Measurements from ENCODE around the gene ST6GALNAC2.

The ST6GALNAC2 gene

GRCh38 chr17:76557368-76558197 lies 28.1 kb downstream of the ST6GALNAC2 start:
- Histone ChIP-seq H3K27me3 (replicated peaks in 2 of 5; ENCODE audit: control insufficient read depth in 4 of 5, insufficient read depth in 5 of 5, low read length in 4 of 5) (no peaks in the 10 kb centered on the region), H3K27ac (ENCODE audit: insufficient read depth in 1 of 2, low read depth in 1 of 2, low read length in 2 of 2, poor library complexity in 1 of 2, severe bottlenecking in 2 of 2) (peak overlapping the region; percentile 89 to 90), H3K36me3 (ENCODE audit: control insufficient read depth in 4 of 4, insufficient read depth in 4 of 4, low read length in 3 of 4) (peaks cover 9 to 27% (median 12%) of the 10 kb centered on the region in 4 experiments), H3K9me3 (ENCODE audit: control extremely low read depth in 1 of 5, control insufficient read depth in 4 of 5, insufficient read depth in 2 of 5, low read depth in 1 of 5, low read length in 4 of 5) (no peaks in the 10 kb centered on the region), H3K4me3 (ENCODE audit: control insufficient read depth in 1 of 7, extremely low read depth in 1 of 7, insufficient read depth in 4 of 7, low read depth in 2 of 7, low read length in 6 of 7) (peak overlapping the region; percentile 30 to 99 (median 87)), H3K4me1 (ENCODE audit: control extremely low read depth in 1 of 4, control insufficient read depth in 4 of 4, insufficient read depth in 4 of 4, low read length in 3 of 4) (peaks cover 13 to 78% (median 57%) of the 10 kb centered on the region in 4 experiments)
- peak; percentile 98 to 99 (median 98) for DNase-seq
- ChIA-PET POLR2A (interaction anchor here (0.7 to 1.6 kb wide), 9 partner anchors 8 to 53 kb away, joined by 3 to 8 read pairs (median 4); partner anchors contain the start of gene ST6GALNAC2), CTCF (interaction anchor here (0.6 to 7.5 kb wide), 27 partner anchors 8 to 1148 kb away, joined by 3 to 57 read pairs (median 7); partner anchors contain the start of genes AANAT, PRCD and ST6GALNAC2)
- 0% methylated on average over 18 of the region's 55 CpGs for WGBS (ENCODE audit: insufficient coverage)

GRCh38 chr17:76556765-76557367 lies 28.8 kb downstream of the ST6GALNAC2 start:
- ChIA-PET POLR2A (interaction anchor here (0.7 to 1.6 kb wide), 8 partner anchors 9 to 53 kb away, joined by 3 to 8 read pairs (median 4); no protein-coding TSS in a partner anchor), CTCF (interaction anchor here (0.7 to 7.5 kb wide), 19 partner anchors 10 to 157 kb away, joined by 3 to 57 read pairs (median 8); partner anchors contain the start of genes AANAT, PRCD and ST6GALNAC2)
- peaks cover 13 to 76% (median 58%) of the 10 kb centered on the region in 4 experiments for H3K4me1 ChIP-seq (ENCODE audit: control extremely low read depth in 1 of 4, control insufficient read depth in 4 of 4, insufficient read depth in 4 of 4, low read length in 3 of 4)
- H3K9me3 ChIP-seq (ENCODE audit: control extremely low read depth in 1 of 5, control insufficient read depth in 4 of 5, insufficient read depth in 2 of 5, low read depth in 1 of 5, low read length in 4 of 5), result no peaks in the 10 kb centered on the region
- no peaks in the 10 kb centered on the region for H3K27me3 ChIP-seq (replicated peaks in 2 of 5; ENCODE audit: control insufficient read depth in 4 of 5, insufficient read depth in 5 of 5, low read length in 4 of 5)
- H3K4me3 ChIP-seq (ENCODE audit: control insufficient read depth in 1 of 7, extremely low read depth in 1 of 7, insufficient read depth in 4 of 7, low read depth in 2 of 7, low read length in 6 of 7), result peak overlapping the region; percentile 30 to 99 (median 87)
- peaks cover 9 to 22% (median 10%) of the 10 kb centered on the region in 4 experiments for H3K36me3 ChIP-seq (ENCODE audit: control insufficient read depth in 4 of 4, insufficient read depth in 4 of 4, low read length in 3 of 4)
- DNase-seq, result peak in 2 of 3 donors; percentile 71 to 76
- 46% methylated on average over 22 of the region's 30 CpGs for WGBS (ENCODE audit: insufficient coverage)
- peak overlapping the region; percentile 89 to 90 for H3K27ac ChIP-seq (ENCODE audit: insufficient read depth in 1 of 2, low read depth in 1 of 2, low read length in 2 of 2, poor library complexity in 1 of 2, severe bottlenecking in 2 of 2)

GRCh38 chr17:76554131-76554530 lies 31.5 kb downstream of the ST6GALNAC2 start:
- 83% methylated on average over 6 of the region's 6 CpGs for WGBS (ENCODE audit: insufficient coverage)
- CTCF ChIA-PET, result interaction anchor here (1.0 to 6.4 kb wide), 5 partner anchors 9 to 140 kb away, joined by 3 to 63 read pairs (median 4); no protein-coding TSS in a partner anchor
- DNase-seq, result no peak
- POLR2A ChIA-PET, result no interaction called here
- Histone ChIP-seq H3K4me3 (ENCODE audit: control insufficient read depth in 1 of 7, extremely low read depth in 1 of 7, insufficient read depth in 4 of 7, low read depth in 2 of 7, low read length in 6 of 7) (no peak overlapping the region), H3K27me3 (replicated peaks in 2 of 5; ENCODE audit: control insufficient read depth in 4 of 5, insufficient read depth in 5 of 5, low read length in 4 of 5) (no peaks in the 10 kb centered on the region), H3K9me3 (ENCODE audit: control extremely low read depth in 1 of 5, control insufficient read depth in 4 of 5, insufficient read depth in 2 of 5, low read depth in 1 of 5, low read length in 4 of 5) (no peaks in the 10 kb centered on the region), H3K4me1 (ENCODE audit: control extremely low read depth in 1 of 4, control insufficient read depth in 4 of 4, insufficient read depth in 4 of 4, low read length in 3 of 4) (peaks cover 19 to 64% (median 54%) of the 10 kb centered on the region in 4 experiments), H3K27ac (ENCODE audit: insufficient read depth in 1 of 2, low read depth in 1 of 2, low read length in 2 of 2, poor library complexity in 1 of 2, severe bottlenecking in 2 of 2) (peak overlapping the region in 1 of 2 experiments; percentile 54), H3K36me3 (ENCODE audit: control insufficient read depth in 4 of 4, insufficient read depth in 4 of 4, low read length in 3 of 4) (no peaks in the 10 kb centered on the region)

- ChIA-PET POLR2A (interaction anchor here (1.2 kb wide), 1 partner anchor 13 kb away, joined by 3 read pairs; no protein-coding TSS in a partner anchor), CTCF (interaction anchor here (1.2 to 6.4 kb wide), 5 partner anchors 8 to 71 kb away, joined by 3 to 63 read pairs (median 4); partner anchors contain the start of gene PRCD)
- 64% methylated on average over 4 of the region's 8 CpGs for WGBS (ENCODE audit: insufficient coverage)
- peak overlapping the region in 2 of 7 experiments; percentile 3 to 23 for H3K4me3 ChIP-seq (ENCODE audit: control insufficient read depth in 1 of 7, extremely low read depth in 1 of 7, insufficient read depth in 4 of 7, low read depth in 2 of 7, low read length in 6 of 7)
- DNase-seq, result peak; percentile 66 to 96 (median 94)
- peaks cover 14 to 60% (median 52%) of the 10 kb centered on the region in 4 experiments for H3K4me1 ChIP-seq (ENCODE audit: control extremely low read depth in 1 of 4, control insufficient read depth in 4 of 4, insufficient read depth in 4 of 4, low read length in 3 of 4)
- no peaks in the 10 kb centered on the region for H3K9me3 ChIP-seq (ENCODE audit: control extremely low read depth in 1 of 5, control insufficient read depth in 4 of 5, insufficient read depth in 2 of 5, low read depth in 1 of 5, low read length in 4 of 5)
- no peaks in the 10 kb centered on the region for H3K27me3 ChIP-seq (replicated peaks in 2 of 5; ENCODE audit: control insufficient read depth in 4 of 5, insufficient read depth in 5 of 5, low read length in 4 of 5)
- H3K36me3 ChIP-seq (ENCODE audit: control insufficient read depth in 4 of 4, insufficient read depth in 4 of 4, low read length in 3 of 4), result no peaks in the 10 kb centered on the region
- peak overlapping the region in 1 of 2 experiments; percentile 54 for H3K27ac ChIP-seq (ENCODE audit: insufficient read depth in 1 of 2, low read depth in 1 of 2, low read length in 2 of 2, poor library complexity in 1 of 2, severe bottlenecking in 2 of 2)
Observed at GRCh38 chr17:76553178-76553908, 32.3 kb downstream of the ST6GALNAC2 start.

- no peaks in the 10 kb centered on the region for H3K9me3 ChIP-seq (ENCODE audit: control extremely low read depth in 1 of 5, control insufficient read depth in 4 of 5, insufficient read depth in 2 of 5, low read depth in 1 of 5, low read length in 4 of 5)
- ChIA-PET CTCF (interaction anchor here (1.0 to 6.4 kb wide), 10 partner anchors 8 to 84 kb away, joined by 3 to 63 read pairs (median 3); partner anchors contain the start of genes AANAT and PRCD), POLR2A (interaction anchor here (0.9 kb wide), 1 partner anchor 11 kb away, joined by 4 read pairs; no protein-coding TSS in a partner anchor)
- H3K27ac ChIP-seq (ENCODE audit: insufficient read depth in 1 of 2, low read depth in 1 of 2, low read length in 2 of 2, poor library complexity in 1 of 2, severe bottlenecking in 2 of 2), result no peak overlapping the region
- no peak for DNase-seq
- H3K36me3 ChIP-seq (ENCODE audit: control insufficient read depth in 4 of 4, insufficient read depth in 4 of 4, low read length in 3 of 4), result no peaks in the 10 kb centered on the region
- no peaks in the 10 kb centered on the region for H3K27me3 ChIP-seq (replicated peaks in 2 of 5; ENCODE audit: control insufficient read depth in 4 of 5, insufficient read depth in 5 of 5, low read length in 4 of 5)
- H3K4me1 ChIP-seq (ENCODE audit: control extremely low read depth in 1 of 4, control insufficient read depth in 4 of 4, insufficient read depth in 4 of 4, low read length in 3 of 4), result peaks cover 17 to 63% (median 57%) of the 10 kb centered on the region in 4 experiments
- H3K4me3 ChIP-seq (ENCODE audit: control insufficient read depth in 1 of 7, extremely low read depth in 1 of 7, insufficient read depth in 4 of 7, low read depth in 2 of 7, low read length in 6 of 7), result no peak overlapping the region
- 100% methylated on average over 1 of the region's 4 CpGs for WGBS (ENCODE audit: insufficient coverage)
Observed at GRCh38 chr17:76551685-76552084, 34.0 kb downstream of the ST6GALNAC2 start.
